Caco-2 (cell line): ENCODE results near the gene C17orf100. TPM values are rescaled to one million over a fixed set of nuclear protein-coding genes. Genes with fewer than 3 reads are reported as not detected.

Experiments
- BruUV-seq: library from RNA; stranded (reverse); fragments of 400-500 nt; replicated peaks from 2 replicates; lab custom pipeline; 2021; lab: Mats Ljungman, UMichigan
- CTCF ChIA-PET: fragments of 300-600 bp; sonication (Branson Sonifier 250); formaldehyde crosslinking; loops from one replicate; lab custom pipeline; 2022; ENCODE audit warnings: antibody characterized with exemption; lab: Charles Lee
- POLR2A ChIA-PET: fragments of 300-600 bp; sonication (Branson Sonifier 250); formaldehyde crosslinking; loops from one replicate; lab custom pipeline; 2022; ENCODE audit warnings: antibody characterized with exemption; lab: Charles Lee
- DNase-seq, 2 experiments: peaks; one replicate each; pipeline versions ENCODE4 v3.0.0 to v3.0.0-alpha.2; 2020 to 2022
- H3K27me3 ChIP-seq: replicated peaks from 2 replicates; pipeline ENCODE4 v1.6.0; 2011; ENCODE audit warnings: low read length; ENCODE audit not compliant: control insufficient read depth, insufficient read depth
- H3K36me3 ChIP-seq: 2 replicates; pipeline ENCODE4 v1.5.1; 2011; ENCODE audit warnings: low read length; ENCODE audit not compliant: control insufficient read depth, insufficient read depth
- H3K4me1 ChIP-seq: fragments of 250-450 bp; sonication (Bioruptor Pico); 2 replicates; pipeline ENCODE4 v1.5.1; 2020; ENCODE audit warnings: mild to moderate bottlenecking
- H3K4me3 ChIP-seq: 2 replicates; pipeline ENCODE4 v1.5.1; 2011; ENCODE audit warnings: low read depth, mild to moderate bottlenecking, control low read depth, low read length
- H3K9me3 ChIP-seq: fragments of 250-450 bp; sonication (Bioruptor Pico); 2 replicates; pipeline ENCODE4 v1.5.1; 2020; ENCODE audit warnings: mild to moderate bottlenecking, moderate library complexity
- H3K27ac Mint-ChIP-seq: one replicate; pipeline ENCODE4 v1.8.0; 2022; ENCODE audit warnings: mixed read lengths; ENCODE audit not compliant: unreplicated experiment
- H3K27me3 Mint-ChIP-seq: one replicate; pipeline ENCODE4 v1.8.0; 2022; ENCODE audit warnings: mixed read lengths; ENCODE audit not compliant: insufficient read depth, unreplicated experiment
- H3K36me3 Mint-ChIP-seq: one replicate; pipeline ENCODE4 v1.8.0; 2022; ENCODE audit warnings: mild to moderate bottlenecking, mixed read lengths; ENCODE audit not compliant: insufficient read depth, unreplicated experiment
- H3K4me1 Mint-ChIP-seq: one replicate; pipeline ENCODE4 v1.8.0; 2022; ENCODE audit warnings: low read depth, mixed read lengths; ENCODE audit not compliant: unreplicated experiment
- H3K4me3 Mint-ChIP-seq: one replicate; pipeline ENCODE4 v1.8.0; 2022; ENCODE audit warnings: mild to moderate bottlenecking, moderate library complexity, mixed read lengths; ENCODE audit not compliant: unreplicated experiment
- H3K9me3 Mint-ChIP-seq: one replicate; pipeline ENCODE4 v1.8.0; 2022; ENCODE audit warnings: mixed read lengths; ENCODE audit not compliant: unreplicated experiment
- intact Hi-C: fragments of 100-400 bp; cut with micrococcal nuclease; formaldehyde crosslinking; loops from one replicate; pipeline ENCODE4 v1.10.0; 2022; ENCODE audit not compliant: unreplicated experiment
- total RNA-seq: library from RNA; stranded (reverse); gene quantifications from 2 replicates; pipeline ENCODE4 v1.2.3, GENCODE V29; 2022
- TF ChIP-seq, protein P1 (sequence below), 2 experiments: fragments of 200-600 bp in 1 of 2; IDR thresholded peaks; 1 replicate in 1 of 2; 2 replicates in 1 of 2; pipeline versions ENCODE4 v1.5.1 to v1.8.0; 2011 to 2022; ENCODE audit warnings: antibody characterized with exemption in 1 of 2, control low read depth in 1 of 2, inconsistent platforms in 1 of 2, low read depth in 1 of 2, low read length in 1 of 2, mild to moderate bottlenecking in 1 of 2, moderate library complexity in 1 of 2; ENCODE audit not compliant: insufficient read depth in 1 of 2, severe bottlenecking in 1 of 2, unreplicated experiment in 1 of 2

Gene C17orf100
- total RNA-seq, 1 experiment from 2014 or later: 3.1 TPM

DNA sequence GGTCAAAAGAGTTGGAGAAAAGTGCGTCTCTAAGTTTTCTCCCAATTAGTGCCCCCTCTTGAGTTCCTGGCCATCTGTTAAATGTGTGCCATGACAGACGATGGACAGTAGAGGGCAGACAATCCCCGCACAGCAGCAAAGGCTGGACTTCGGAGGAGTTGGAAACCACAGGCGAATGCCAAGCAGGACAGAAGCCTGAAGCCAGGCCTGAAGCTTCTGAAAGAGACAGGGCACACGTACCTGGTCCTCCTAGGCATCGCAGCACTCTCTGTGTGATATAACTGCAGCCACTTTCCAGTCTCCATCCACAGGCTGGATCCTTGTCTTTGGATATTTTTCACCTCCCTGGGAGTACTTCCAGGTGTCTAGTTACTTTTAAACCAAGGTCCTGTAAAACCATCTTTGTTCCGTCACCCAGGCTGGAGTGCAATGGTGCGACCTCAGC is 14.5 kb downstream of the C17orf100 start:
- Mint-ChIP-seq H3K4me1 (no peaks in the 10 kb centered on the region), H3K9me3 (no peaks in the 10 kb centered on the region), H3K4me3 (no peak overlapping the region), H3K27me3 (no peaks in the 10 kb centered on the region), H3K27ac (no peak overlapping the region), H3K36me3 (no peaks in the 10 kb centered on the region)
- peak; percentile 66 to 69 for DNase-seq
- ChIA-PET POLR2A (no interaction called here), CTCF (interaction anchor here (0.6 to 1.4 kb wide), 3 partner anchors 34 to 178 kb away, joined by 3 to 6 read pairs (median 6); partner anchors contain the start of gene TEKT1)
- BruUV-seq: no TSS peak
- Histone ChIP-seq H3K4me1 (no peaks in the 10 kb centered on the region), H3K36me3 (no peaks in the 10 kb centered on the region), H3K9me3 (no peaks in the 10 kb centered on the region), H3K27me3 (no peaks in the 10 kb centered on the region), H3K4me3 (no peak overlapping the region)
- intact Hi-C loops: loop anchor here (2.0 to 10.0 kb wide), 4 partner anchors 46 to 339 kb away; partner anchors contain the start of gene SLC13A5
- TF ChIP-seq, protein P1, sequence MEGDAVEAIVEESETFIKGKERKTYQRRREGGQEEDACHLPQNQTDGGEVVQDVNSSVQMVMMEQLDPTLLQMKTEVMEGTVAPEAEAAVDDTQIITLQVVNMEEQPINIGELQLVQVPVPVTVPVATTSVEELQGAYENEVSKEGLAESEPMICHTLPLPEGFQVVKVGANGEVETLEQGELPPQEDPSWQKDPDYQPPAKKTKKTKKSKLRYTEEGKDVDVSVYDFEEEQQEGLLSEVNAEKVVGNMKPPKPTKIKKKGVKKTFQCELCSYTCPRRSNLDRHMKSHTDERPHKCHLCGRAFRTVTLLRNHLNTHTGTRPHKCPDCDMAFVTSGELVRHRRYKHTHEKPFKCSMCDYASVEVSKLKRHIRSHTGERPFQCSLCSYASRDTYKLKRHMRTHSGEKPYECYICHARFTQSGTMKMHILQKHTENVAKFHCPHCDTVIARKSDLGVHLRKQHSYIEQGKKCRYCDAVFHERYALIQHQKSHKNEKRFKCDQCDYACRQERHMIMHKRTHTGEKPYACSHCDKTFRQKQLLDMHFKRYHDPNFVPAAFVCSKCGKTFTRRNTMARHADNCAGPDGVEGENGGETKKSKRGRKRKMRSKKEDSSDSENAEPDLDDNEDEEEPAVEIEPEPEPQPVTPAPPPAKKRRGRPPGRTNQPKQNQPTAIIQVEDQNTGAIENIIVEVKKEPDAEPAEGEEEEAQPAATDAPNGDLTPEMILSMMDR (IDR thresholded peaks at IDR 0.05; ENCODE audit: insufficient read depth in 1 of 2, low read depth in 1 of 2, low read length in 1 of 2, severe bottlenecking in 1 of 2, unreplicated experiment in 1 of 2): peak; percentile 47 to 81

GRCh38 chr17:6666557-6666956 is 15.0 kb downstream of the C17orf100 start:
- H3K9me3 Mint-ChIP-seq: no peaks in the 10 kb centered on the region
- H3K27ac Mint-ChIP-seq: no peak overlapping the region
- H3K9me3 ChIP-seq: no peaks in the 10 kb centered on the region
- no peak for DNase-seq
- no TSS peak for BruUV-seq
- no peaks in the 10 kb centered on the region for H3K27me3 ChIP-seq
- CTCF ChIA-PET: interaction anchor here (0.6 to 1.4 kb wide), 3 partner anchors 34 to 177 kb away, joined by 3 to 6 read pairs (median 6); partner anchors contain the start of gene TEKT1
- no peaks in the 10 kb centered on the region for H3K4me1 ChIP-seq
- POLR2A ChIA-PET: no interaction called here
- H3K4me3 Mint-ChIP-seq: no peak overlapping the region
- no peaks in the 10 kb centered on the region for H3K36me3 ChIP-seq
- no peaks in the 10 kb centered on the region for H3K27me3 Mint-ChIP-seq
- intact Hi-C loops: loop anchor here (2.0 to 10.0 kb wide), 4 partner anchors 46 to 338 kb away; partner anchors contain the start of gene SLC13A5
- no peaks in the 10 kb centered on the region for H3K4me1 Mint-ChIP-seq
- H3K4me3 ChIP-seq: no peak overlapping the region
- no peaks in the 10 kb centered on the region for H3K36me3 Mint-ChIP-seq
- TF ChIP-seq, protein P1 (IDR thresholded peaks at IDR 0.05; ENCODE audit: insufficient read depth in 1 of 2, low read depth in 1 of 2, low read length in 1 of 2, severe bottlenecking in 1 of 2, unreplicated experiment in 1 of 2): no peak

GRCh38 chr17:6667516-6667915 is 16.0 kb downstream of the C17orf100 start:
- POLR2A ChIA-PET: no interaction called here
- Mint-ChIP-seq H3K4me1 (no peaks in the 10 kb centered on the region), H3K36me3 (no peaks in the 10 kb centered on the region), H3K9me3 (no peaks in the 10 kb centered on the region), H3K27me3 (no peaks in the 10 kb centered on the region), H3K4me3 (no peak overlapping the region), H3K27ac (no peak overlapping the region)
- Histone ChIP-seq H3K9me3 (no peaks in the 10 kb centered on the region), H3K4me1 (no peaks in the 10 kb centered on the region), H3K4me3 (no peak overlapping the region), H3K27me3 (no peaks in the 10 kb centered on the region), H3K36me3 (no peaks in the 10 kb centered on the region)
- DNase-seq: no peak
- intact Hi-C loops: loop anchor here (2.0 to 10.0 kb wide), 4 partner anchors 45 to 337 kb away; partner anchors contain the start of gene SLC13A5
- BruUV-seq: no TSS peak
- CTCF ChIA-PET: no interaction called here
- TF ChIP-seq, protein P1 (IDR thresholded peaks at IDR 0.05; ENCODE audit: insufficient read depth in 1 of 2, low read depth in 1 of 2, low read length in 1 of 2, severe bottlenecking in 1 of 2, unreplicated experiment in 1 of 2): no peak
